COLO829 (cell line): ENCODE results near the gene HOXC10.
A peak's percentile ranks its signal among the peaks of the same experiment; 100 is the strongest.

ENCODE experiments used
- DNase-seq: peaks from one replicate; pipeline ENCODE4 v3.0.0; 2012; ENCODE audit warnings: low spot score

Gene HOXC10

DNA sequence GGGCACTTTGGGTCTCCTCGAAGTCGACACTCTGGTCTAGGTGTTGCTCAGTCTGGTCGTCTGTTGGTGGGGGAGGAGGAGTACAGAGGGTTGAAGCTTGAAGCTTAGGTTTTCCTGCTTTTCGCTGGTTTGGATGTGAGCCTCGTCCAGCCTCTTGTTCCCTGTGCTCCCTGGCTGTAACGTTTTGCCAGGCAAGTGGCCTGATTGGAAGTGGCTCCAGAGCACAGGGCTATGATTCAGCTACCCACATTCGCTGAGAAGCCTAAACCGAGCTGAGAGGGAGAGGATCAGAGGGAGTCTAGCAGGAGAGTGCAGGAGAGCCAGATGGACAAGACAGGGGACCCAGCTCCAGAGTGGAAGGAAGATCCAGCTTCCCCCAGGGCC, 6.1 kb downstream of the HOXC10 start:
- DNase-seq = no peak

DNA sequence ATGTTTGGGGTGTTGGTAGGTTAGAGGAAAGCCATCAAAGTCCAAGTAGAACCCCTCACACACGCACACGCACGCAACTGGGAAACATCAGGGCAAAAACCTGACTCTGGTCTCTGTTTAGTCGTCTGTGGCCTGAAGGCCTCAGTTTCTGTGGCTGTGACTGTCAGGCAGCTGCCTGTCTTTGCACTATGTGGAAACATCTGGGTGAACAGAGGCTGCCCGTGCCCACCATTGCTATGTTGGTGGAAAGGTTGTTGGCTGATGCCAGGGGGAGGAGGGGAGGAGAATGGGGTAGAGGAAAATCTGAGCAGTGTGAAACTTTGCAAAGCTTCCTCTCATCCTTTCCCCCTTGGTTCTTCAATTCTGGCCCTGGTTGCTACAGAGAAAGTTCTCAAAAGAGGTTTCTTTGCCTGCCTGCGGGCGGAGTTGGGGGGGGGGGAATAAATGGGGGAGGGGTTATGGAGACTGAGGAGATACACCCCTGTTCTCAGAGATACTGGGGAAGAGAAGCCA, 7.5 kb downstream of the HOXC10 start:
- DNase-seq = no peak

DNA sequence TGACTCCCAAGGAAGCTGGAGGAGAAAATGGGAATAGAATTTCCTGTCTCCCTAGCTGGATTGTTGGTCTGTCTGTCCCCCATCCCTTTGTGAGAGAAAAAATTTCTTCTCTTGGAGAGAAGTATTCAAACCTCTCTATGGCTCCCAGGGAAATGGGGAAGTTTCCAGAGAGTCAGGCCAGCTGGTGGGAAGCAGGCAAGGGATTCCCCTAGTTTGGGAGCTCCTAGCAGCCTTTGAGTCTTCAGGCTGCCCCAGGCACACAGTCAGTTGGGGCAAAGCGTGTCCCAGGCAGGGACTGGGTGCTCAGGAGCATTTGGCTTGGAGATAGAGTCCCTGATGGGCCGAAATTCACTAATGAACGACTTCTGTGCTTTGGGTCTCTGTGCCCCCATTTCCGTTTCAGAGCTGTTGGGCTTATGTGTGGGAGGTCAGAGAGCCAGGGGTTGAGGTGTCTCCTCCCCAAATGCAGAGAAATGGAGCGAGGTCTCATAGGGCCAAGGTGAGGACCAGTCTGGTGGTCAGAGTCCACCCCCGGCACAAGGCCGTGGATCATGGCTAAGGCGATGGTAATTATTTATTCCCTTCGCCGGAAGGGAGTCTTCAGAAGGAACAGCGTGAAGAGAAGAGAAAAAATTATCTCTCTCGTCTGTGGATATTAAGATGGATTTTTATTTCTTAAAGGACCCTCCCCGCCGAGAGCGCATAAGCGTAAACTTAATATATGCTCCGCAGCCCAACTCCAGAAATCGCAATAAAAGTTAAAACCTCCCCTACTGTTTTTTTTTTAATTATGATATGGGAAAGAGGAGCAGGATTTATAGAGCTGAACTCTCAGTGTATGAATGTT, 8.4 kb downstream of the HOXC10 start:
- no peak for DNase-seq

DNA sequence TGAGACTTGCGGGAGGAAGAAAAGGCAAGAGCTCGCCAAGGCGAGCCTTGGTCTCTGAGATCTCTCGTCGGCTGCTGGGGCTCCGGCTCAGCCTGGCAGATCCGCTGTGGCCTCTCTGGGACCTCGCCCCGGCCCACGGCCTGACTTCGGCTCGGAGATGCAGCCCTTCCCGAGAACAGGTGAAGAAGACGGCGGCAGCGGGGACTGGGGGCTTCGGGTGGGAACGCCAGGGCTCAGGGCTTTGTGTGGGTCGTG, 9.0 kb downstream of the HOXC10 start:
- no peak for DNase-seq

DNA sequence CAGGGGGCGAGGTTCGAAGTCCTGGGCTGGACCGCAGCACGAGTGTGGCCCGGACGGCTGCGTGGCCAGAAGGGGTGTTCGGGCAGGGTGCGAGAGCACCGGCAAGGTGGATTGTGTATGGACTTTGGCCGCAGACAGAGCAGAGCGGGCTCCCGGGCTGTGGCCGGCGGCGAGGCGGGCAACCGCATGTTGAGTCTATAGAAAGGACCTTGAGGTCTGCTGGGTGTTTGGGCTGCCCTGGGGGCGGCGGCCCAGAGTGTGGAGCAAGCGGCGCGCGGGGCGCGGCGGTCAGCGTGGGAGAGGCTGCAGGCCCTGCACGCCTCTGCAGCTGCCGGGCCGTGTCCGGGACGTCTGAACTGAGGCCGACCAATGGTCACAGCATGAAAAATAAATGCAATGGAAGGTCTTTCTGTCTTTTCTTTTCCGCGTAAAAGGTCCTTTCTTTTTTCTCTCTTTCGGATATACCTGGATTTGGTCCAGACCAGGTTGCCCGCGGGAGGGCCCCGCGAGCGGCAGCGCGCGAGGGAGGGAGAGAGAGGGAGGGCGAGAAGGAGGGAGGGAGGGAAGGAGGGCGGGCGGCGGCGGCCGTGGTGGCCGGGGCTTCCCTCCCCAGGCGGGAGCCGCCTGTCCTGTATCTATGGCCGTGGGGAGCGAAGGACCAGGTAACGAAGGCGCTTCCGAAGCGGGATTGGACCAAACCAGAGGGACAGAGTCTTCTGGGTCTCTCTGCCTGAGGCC, 9.5 kb downstream of the HOXC10 start:
- no peak for DNase-seq

DNA sequence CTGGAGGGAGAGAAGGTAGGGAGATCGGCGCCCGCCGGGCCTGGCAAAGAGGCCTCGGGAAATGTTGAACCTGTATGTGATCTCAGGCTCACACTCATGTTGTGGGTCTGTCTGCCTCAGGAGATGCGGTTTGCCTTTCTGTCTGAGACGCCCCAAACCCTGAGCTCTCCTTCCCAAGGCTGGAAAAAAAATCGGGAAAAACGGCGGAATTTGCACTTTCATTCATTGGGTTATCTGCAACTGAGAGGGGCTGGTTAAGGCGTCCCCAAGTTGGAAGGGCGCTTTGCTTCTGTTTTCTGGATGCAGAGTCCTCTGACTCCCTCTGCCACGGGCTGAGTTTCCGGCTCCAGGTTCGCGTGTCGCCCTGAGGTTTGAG, 10.0 kb downstream of the HOXC10 start:
- no peak for DNase-seq

DNA sequence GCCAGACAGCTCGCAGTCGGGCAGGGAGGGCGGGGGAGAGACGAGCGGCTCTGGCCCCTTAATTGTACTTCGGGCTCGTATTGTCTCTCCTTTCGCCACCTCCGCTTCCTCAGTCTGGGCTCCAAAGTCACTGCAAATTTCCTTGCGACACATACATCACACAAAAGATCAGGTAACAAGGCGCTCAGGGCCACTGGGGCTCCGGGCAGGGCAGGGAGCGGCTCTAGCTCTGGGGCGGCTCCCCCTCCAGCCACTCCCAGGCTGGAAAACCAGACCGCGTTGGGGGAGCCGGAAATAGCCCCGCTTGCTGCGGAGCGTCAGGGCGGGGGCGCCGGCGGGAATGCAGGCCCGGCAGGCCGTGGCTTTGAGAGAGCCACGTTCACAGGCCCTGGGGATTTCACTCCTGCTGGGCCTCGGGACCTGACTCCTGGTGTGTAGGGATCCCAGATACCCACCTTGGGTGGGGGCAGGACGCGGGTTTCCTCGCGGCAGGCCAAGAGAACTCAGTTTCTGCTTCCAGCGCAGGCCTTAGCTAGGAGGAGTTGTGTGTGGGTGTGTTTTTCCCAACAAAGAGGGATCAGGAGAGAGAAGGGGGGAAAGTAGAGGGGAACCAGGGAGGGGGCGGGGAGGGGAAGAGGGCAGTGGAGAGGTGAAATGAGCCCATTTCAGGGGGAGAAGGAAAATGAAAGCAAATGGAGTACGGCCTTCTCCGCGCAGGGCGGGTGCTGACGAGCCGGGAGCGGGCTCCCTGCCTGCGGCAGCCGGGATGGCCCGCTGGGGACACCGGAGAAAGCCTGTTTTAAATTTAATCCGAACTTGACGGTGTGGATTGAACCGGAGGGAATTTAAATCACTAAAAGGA, 10.7 kb downstream of the HOXC10 start:
- DNase-seq = no peak

- no peak for DNase-seq
Measured at GRCh38 chr12:53996240-53997203, 11.6 kb downstream of the HOXC10 start.

DNA sequence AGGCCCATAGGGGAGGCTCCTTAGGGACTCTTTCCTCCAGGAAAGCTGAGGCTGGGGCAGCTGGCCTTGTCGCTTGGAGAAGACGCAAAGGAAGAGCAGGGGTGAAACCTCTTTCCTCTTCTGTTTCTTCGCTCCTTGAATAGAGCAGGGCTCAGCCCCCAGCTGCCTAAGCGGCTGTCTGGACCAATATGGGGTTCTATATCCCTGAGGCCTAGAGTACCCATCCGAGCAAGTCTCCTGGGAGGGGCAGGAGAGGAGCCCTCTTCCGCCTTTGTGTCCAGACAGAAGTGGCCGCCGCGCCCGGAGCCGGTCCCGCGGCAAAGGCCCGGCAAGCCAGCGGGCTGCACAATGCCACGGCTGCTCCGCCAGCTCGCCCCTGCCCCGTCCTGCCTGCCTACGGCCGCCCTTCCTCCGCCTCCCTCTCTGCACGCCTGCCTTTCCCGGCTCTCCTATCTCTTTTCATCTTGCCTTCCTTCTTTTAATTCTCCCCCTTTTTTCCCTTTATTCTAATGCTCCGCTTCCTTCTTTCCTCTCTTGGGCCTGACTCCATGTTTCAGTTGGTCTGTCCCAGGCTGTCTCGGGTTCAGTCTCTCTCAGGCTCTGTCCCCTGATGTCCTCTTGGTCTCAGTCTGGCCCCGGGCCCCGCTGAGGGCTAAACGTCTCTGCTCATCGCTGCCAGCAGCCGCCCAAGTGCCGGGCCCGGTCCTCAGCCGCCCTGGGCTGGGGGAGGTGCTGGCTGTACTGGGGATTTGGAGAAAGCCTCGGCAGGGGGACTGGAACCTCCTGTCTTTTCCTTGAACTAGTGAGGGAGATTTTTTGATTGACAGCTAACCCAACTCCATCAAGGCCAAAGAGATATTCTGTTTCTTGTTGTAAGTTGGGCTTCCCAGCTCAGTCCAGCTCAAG, 12.5 kb downstream of the HOXC10 start:
- DNase-seq = no peak

- no peak for DNase-seq
Measured at GRCh38 chr12:53998110-53998899, 13.4 kb downstream of the HOXC10 start.

DNA sequence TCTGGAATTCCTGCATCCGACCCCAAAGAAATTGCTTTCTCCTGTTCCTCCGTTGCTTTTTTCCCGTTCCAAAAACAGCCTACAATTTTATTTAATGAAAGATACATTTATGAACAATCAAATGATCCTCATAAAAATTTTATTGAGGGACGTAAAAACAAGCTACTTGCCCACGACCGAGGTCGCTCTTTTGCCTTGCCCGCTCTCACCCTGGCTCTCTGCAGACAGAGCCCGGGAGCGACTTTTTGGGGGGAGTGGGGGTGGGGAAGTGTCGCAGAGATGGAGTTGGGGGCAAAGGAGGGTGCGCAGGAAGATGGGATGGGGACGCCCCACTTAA, 13.9 kb downstream of the HOXC10 start:
- DNase-seq = no peak

DNA sequence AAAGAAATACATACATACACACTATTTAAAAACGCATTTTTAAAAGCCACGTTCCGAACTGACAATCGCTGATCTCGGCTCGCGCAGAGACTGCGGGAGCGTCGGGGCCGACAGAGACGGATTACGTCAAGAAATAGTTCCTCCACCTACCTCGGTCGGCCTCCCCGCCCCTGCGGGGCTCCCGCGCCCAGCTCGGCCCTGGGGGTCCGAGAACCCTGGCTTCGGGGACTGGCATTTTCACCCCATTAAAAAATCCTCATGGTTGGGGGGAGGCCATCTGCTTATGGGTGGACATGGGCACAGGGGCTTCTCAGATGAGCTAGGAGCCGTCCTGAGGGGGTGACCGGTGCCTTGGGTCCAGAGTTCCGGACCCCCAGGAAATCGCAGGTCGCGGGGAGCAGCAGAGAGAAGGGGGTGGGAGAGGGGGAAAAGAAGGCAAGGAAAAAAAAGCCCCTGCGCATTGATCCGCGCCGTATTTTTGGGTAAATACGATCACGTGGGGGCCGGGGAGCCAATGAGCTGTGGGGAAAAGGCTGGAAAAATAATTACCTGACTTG, 14.7 kb downstream of the HOXC10 start:
- DNase-seq = peak; percentile 69

DNA sequence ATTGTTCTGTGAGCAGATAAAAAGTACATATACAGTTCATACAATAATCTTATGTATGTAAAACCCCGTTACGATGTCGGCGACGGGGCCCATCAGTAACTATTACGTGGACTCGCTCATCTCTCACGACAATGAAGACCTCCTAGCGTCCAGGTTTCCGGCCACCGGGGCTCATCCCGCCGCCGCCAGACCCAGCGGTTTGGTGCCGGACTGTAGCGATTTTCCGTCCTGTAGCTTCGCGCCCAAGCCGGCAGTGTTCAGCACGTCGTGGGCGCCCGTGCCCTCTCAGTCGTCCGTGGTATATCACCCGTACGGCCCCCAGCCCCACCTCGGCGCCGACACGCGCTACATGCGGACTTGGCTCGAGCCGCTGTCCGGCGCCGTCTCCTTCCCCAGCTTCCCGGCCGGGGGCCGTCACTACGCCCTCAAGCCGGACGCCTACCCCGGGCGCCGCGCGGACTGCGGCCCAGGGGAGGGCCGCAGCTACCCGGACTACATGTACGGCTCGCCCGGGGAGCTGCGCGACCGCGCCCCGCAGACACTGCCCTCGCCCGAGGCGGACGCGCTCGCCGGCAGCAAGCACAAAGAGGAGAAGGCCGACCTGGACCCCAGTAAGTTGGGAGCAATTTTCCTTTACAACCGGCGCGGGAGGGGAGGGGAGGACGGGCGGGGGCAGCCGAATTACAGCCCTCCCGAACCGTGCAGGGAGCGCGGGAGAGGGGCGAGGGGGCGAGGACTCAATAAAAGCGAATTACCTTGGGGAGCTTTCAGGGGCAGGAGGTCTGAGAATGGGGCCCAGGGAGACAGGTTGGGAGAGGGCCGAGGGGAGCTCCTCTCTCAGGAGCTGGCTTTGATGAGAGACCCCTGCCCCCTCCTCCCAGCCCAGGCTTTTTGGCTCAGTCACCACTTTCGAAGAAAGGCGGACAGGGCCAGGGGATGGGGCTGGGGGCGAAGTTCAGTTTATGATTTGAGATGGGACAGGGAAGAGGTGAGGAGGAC, 15.5 kb downstream of the HOXC10 start, which contains the start of gene HOXC9:
TSS of gene HOXC9 (plus strand) at position 46 of the 999 bp plus-strand sequence. CDS start at position 74, 28 bp downstream.
- DNase-seq = no peak

DNA sequence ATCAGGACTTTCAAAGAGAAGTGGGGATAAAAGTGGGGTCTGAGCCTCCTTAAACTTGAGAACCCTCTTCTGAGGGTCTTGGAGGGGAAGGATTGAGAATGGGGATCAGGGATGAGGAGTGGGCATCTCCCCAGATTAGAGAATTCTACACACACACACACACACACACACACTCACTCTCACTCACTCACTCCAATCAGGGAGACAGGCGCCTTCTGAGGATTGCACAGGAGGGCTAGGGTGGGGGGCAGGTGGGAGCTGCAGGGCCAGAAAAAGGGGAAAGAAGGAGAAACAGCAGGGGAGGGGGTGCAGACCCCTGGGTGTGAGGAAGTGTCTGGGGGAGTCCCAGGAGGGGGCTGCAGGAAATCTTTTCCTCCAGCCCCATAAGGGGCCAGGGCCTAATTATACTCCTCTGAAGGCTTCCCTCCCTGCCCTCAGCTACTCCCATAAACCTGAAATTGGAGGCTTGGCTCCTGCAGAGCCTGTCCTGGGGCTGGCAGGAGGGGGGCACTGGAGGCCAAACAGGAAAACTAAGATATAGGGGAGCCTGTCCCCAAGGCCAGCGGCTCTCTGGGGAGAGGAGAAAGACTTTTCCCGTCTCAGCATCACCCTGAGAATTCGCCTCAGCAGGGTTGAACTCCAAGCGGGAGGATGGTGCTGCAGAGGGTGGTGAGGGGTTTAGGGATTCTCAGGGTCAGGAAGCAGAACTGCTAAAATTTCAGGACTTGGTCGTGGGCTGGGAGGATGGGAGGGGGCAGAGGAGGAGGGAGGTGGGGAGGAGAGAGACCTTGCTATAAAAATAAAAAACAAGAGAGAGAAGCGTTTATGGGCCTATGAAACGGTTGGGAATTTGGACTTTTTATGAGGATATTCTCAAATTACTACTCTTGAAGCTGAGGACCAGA, 16.6 kb downstream of the HOXC10 start:
- no peak for DNase-seq

GRCh38 chr12:54002278-54002914, 17.4 kb downstream of the HOXC10 start:
- DNase-seq = no peak

GRCh38 chr12:54002915-54003389, 18.0 kb downstream of the HOXC10 start:
- DNase-seq = no peak
